Endothelial cell of umbilical vein (primary cell): ENCODE measurements around the gene KCNE4.

ENCODE experiments used
- MYC ChIP-seq: IDR thresholded peaks from one replicate; pipeline ENCODE4 v1.6.1; 2011; ENCODE audit warnings: mild to moderate bottlenecking, low read depth, low read length
- POLR2A ChIP-seq: IDR thresholded peaks from 2 replicates; pipeline ENCODE4 v1.6.1; 2012; ENCODE audit warnings: low read depth, mild to moderate bottlenecking, control low read depth, low read length
- TF ChIP-seq, protein P1 (sequence below), 2 donors: IDR thresholded peaks; 1 replicate in 1 of 2; 2 replicates in 1 of 2; pipeline ENCODE4 v1.5.1; 2011; ENCODE audit warnings: low read length in 2 of 2, mild to moderate bottlenecking in 2 of 2, moderate library complexity in 2 of 2, control low read depth in 1 of 2, inconsistent platforms in 1 of 2, low read depth in 1 of 2; ENCODE audit not compliant: insufficient read depth in 1 of 2; ENCODE audit errors: extremely low read depth in 1 of 2
- TF ChIP-seq, protein P2 (sequence below): IDR thresholded peaks from 2 replicates; pipeline ENCODE4 v1.6.1; 2011; ENCODE audit not compliant: insufficient read depth, insufficient read length

- TF ChIP-seq, protein P1, sequence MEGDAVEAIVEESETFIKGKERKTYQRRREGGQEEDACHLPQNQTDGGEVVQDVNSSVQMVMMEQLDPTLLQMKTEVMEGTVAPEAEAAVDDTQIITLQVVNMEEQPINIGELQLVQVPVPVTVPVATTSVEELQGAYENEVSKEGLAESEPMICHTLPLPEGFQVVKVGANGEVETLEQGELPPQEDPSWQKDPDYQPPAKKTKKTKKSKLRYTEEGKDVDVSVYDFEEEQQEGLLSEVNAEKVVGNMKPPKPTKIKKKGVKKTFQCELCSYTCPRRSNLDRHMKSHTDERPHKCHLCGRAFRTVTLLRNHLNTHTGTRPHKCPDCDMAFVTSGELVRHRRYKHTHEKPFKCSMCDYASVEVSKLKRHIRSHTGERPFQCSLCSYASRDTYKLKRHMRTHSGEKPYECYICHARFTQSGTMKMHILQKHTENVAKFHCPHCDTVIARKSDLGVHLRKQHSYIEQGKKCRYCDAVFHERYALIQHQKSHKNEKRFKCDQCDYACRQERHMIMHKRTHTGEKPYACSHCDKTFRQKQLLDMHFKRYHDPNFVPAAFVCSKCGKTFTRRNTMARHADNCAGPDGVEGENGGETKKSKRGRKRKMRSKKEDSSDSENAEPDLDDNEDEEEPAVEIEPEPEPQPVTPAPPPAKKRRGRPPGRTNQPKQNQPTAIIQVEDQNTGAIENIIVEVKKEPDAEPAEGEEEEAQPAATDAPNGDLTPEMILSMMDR (IDR thresholded peaks at IDR 0.05; ENCODE audit: extremely low read depth in 1 of 2, insufficient read depth in 1 of 2, low read depth in 1 of 2, low read length in 2 of 2), result no peak
- TF ChIP-seq POLR2A, result no peak
- TF ChIP-seq, protein P2, sequence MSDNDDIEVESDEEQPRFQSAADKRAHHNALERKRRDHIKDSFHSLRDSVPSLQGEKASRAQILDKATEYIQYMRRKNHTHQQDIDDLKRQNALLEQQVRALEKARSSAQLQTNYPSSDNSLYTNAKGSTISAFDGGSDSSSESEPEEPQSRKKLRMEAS, result no peak
- no peak for TF ChIP-seq MYC
Measured at GRCh38 chr2:223019987-223020717, 31.8 kb upstream of the KCNE4 start.
